Neuron (in vitro differentiated cells): ENCODE measurements around the gene AEBP1.

ENCODE experiments used
- H2AFZ ChIP-seq: one replicate; pipeline ENCODE4 v1.6.1; 2013; ENCODE audit warnings: low read depth, mild to moderate bottlenecking, inconsistent platforms, low read length, moderate library complexity
- H3K27me3 ChIP-seq: one replicate; pipeline ENCODE4 v1.6.1; 2013; ENCODE audit warnings: low read length; ENCODE audit not compliant: insufficient read depth
- H3K36me3 ChIP-seq: one replicate; pipeline ENCODE4 v1.6.1; 2013; ENCODE audit warnings: low read length; ENCODE audit not compliant: insufficient read depth
- H3K4me1 ChIP-seq: one replicate; pipeline ENCODE4 v1.6.1; 2013; ENCODE audit warnings: low read length; ENCODE audit not compliant: insufficient read depth
- H3K4me3 ChIP-seq: 2 replicates; pipeline ENCODE4 v1.5.1; 2013; ENCODE audit warnings: mild to moderate bottlenecking, low read length, moderate library complexity
- H3K9me3 ChIP-seq: one replicate; pipeline ENCODE4 v1.6.1; 2013; ENCODE audit warnings: low read length

The AEBP1 gene

DNA sequence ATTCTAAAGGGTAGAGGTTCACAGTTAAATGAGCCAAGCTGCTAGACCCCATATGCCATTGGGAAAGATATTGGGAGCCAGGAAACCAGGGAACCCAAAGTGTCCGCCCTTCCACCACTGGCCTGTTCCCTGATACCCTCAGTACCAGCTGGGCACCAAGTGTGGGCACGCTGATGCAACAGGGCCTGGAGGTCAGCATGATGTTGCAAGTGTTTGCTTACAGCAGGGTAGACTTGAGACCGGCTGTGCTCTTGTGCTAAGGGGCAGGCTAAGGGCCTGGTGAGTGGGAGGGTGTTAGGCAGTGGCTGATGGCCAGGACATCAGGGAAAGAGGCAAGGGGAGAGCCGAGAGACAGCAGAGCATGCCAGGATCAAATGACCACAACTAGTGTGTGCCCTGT lies 58.0 kb downstream of the AEBP1 start:
- Histone ChIP-seq H3K4me1 (peaks cover 3% of the 10 kb centered on the region), H3K36me3 (no peaks in the 10 kb centered on the region), H3K27me3 (peaks cover 15% of the 10 kb centered on the region), H2AFZ (no peak overlapping the region), H3K4me3 (no peak overlapping the region), H3K9me3 (no peaks in the 10 kb centered on the region)

DNA sequence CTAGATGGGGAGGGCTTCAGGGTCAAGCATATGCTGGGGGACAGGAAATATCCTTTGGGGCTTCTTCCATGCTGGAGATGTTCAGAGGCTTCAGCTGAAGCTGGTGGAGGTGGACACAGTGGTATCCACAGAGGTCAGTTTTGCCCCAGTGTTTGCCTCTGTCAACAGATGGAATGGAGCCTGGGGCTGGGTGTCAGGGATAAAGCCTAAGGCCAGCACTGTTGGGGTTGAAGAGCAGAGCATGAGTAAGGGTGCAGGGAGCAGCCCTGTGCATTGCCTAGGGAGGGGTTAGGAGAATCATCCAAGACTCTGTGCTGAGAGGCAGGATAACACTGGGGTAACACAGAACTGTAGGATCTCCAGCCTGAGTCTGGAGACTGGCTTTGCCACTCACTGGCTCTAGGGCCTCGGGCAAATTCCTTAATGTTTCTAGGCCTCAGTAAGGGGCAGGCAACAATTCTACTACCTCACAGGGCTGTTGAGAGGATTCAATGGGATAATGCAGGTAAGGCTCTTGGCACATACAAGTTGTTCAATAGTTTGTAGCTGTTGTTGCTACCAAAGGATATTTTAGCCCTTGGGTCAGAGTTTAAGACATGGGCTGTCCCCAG lies 58.7 kb downstream of the AEBP1 start:
- H3K36me3 ChIP-seq: no peaks in the 10 kb centered on the region
- H3K27me3 ChIP-seq: peaks cover 8% of the 10 kb centered on the region
- H3K9me3 ChIP-seq: no peaks in the 10 kb centered on the region
- H3K4me3 ChIP-seq: no peak overlapping the region
- no peak overlapping the region for H2AFZ ChIP-seq
- peaks cover 3% of the 10 kb centered on the region for H3K4me1 ChIP-seq

DNA sequence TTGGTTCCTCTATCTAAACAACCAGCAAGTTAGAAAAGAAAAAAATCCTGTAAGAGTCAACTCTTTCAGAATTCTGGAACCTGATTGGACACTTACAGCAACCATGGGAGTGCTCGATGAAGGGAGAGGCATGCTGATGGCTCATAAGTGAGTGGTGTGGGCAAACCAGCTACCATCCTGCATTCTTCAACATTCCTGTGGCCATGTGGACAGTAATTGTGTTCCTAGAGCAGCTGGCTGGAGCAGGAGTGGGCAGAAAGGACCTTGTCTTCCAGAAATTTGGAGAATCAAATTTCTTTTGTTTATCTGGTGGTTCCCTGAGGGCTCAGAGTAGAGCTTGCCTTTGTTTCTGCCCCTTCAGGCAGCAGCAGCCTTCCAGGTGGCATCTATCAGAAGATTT lies 59.4 kb downstream of the AEBP1 start:
- Histone ChIP-seq H3K4me1 (peaks cover 3% of the 10 kb centered on the region), H3K36me3 (no peaks in the 10 kb centered on the region), H3K27me3 (peaks cover 3% of the 10 kb centered on the region), H3K9me3 (no peaks in the 10 kb centered on the region), H2AFZ (no peak overlapping the region), H3K4me3 (no peak overlapping the region)
